MV-4-11 (cell line): ENCODE data around the gene DVL3.
"Not testable (repeated sequence)": the region's sequence is repeated elsewhere in the genome, so short reads cannot be mapped to it uniquely, and the experiment has no call there.

Source experiments
- DNase-seq: peaks from one replicate; lab custom pipeline; 2025; lab: John Stamatoyannopoulos, UW

Gene DVL3

DNA sequence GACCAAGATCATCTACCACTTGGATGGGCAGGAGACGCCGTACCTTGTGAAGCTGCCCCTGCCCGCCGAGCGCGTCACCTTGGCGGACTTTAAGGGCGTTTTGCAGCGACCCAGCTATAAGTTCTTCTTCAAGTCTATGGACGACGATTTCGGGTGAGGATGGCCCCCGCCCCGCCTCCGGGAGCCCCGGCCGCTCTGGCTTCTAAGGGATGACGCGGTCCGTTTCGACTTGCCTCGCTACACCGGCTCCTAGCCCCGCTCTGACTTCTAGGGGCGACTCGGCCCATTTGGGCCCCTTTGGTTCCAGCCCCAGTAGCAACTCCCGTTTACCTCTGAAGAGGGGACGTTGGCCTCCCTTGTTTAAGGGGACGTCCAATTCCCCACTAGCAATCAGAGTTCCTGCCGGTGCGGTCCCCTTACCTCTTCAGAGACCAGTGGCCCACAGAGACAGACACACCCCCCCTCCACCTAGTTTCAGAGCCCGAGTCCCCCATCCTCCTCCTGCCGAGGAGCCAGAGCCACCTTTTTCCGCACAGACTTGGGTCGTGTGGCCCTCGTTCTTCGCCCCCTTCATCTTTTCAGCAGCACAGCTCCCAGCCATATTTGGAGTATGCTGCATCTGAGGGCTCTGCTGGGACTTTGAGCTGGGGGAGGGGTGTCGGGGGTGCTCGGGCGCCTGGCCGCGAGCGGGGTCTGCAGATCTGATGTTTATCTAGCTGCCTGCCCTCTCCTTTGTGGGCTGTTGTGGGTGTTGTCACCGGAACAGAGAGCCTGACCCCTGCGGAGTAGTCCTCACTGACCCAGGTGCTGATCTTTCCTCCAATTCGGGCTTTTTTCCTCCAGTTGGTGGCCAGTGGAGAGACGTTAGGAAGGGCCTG is 706 bp downstream of the DVL3 start:
- no peak for DNase-seq

DNA sequence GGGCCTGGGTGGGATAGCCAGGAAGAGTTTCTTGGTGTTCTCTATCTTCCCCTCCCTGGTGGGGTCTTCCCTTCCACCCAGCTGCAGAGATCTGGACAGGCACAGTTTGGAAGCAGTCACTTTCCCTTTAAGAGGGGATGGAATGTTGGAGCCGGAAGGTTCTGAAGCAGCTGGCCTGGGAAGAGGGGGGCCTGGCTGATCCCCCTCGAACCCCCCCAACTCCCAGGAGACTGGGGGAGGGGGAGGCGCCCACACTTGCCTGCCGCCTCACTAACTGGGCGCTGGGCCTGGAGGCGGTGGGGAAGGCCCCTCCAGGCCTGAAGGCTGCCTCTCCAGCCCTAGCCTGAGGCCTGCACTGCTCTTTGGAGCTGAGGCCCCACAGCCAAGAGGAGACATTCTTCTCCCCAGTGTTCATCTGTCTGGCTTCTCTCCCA is 1.4 kb downstream of the DVL3 start:
- DNase-seq = no peak

DNA sequence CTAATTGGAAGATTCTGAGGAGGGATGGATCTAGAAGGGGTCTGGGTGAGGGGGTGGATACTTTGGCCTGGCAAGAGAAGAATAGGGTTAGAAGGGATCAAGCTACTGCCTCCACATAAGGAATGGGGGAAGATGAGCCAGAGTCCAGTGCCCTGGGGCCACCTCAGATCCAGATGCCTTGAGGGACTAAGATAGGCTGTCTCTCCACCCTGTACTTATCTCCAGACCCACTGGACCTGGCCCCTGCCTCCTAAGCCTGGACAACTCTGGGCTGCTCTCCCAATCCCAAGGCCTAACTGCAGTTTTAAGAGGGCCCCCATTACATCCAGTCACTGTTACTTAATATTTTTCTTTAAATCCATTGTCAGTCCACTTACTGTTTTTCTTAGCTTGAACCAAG is 2.0 kb downstream of the DVL3 start:
- DNase-seq = no peak

DNA sequence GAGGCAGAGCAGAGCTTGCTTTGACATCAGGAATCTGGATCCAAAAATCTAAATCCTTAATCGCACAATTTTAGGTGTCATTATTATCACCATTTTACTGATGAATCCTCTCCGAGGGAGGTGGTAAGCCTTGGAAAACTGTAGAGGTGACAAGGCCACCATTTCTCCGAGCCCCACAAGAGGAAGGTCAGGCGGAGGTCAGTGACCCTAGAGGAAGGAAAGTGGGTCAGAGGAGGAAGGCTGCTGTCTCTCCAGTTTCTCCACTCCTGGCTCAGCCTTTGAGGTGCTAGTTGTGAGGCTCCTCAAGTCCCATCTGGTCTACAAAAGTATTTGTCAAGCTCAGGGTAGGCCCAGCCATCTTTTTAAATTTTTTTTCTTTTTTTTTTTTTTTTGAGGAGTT is 3.2 kb downstream of the DVL3 start:
- DNase-seq = peak; percentile 41

DNA sequence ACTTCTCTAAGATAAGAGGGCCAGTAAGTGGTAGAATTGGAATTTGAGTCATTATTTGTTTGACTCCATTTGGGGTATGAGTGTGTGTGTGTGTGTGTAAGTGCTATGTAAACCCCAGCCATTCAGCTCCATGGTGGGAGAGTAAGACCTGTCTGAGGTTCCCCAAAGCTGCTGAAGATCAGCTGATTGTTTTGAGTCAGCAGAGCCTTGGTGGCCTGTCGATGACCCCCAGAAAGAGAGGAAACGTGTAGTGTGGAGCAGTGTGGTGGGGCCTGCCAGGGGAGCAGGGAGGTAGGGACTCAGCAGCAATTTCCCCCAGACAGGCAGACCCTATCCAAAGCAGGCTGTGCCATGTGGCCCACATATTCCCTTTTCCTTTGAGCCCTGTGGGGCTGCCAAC is 5.3 kb downstream of the DVL3 start:
- DNase-seq = peak; percentile 69

DNA sequence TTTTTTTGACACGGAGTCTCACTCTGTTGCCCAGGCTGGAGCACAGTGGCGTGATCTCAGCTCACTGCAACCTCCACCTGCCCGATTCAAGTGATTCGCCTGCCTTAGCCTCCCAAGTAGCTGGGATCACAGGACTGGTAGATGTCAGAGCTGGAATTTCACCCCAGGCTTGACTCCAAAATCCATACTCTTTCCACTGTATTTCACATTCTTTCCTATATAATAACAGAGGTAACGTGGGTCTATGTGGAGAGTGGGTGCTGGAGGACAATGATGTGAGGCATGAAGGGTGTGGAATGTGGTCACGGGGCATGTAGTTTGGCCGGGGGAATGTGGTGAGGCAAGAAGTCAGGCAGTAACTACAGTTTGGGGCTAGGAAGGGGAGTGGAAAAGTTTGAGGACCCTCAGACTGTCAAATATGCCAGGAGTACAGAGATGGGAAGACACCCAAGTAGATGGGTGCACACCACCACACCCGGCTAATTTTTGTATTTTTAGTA is 7.4 kb downstream of the DVL3 start:
- DNase-seq = not testable (repeated sequence)

DNA sequence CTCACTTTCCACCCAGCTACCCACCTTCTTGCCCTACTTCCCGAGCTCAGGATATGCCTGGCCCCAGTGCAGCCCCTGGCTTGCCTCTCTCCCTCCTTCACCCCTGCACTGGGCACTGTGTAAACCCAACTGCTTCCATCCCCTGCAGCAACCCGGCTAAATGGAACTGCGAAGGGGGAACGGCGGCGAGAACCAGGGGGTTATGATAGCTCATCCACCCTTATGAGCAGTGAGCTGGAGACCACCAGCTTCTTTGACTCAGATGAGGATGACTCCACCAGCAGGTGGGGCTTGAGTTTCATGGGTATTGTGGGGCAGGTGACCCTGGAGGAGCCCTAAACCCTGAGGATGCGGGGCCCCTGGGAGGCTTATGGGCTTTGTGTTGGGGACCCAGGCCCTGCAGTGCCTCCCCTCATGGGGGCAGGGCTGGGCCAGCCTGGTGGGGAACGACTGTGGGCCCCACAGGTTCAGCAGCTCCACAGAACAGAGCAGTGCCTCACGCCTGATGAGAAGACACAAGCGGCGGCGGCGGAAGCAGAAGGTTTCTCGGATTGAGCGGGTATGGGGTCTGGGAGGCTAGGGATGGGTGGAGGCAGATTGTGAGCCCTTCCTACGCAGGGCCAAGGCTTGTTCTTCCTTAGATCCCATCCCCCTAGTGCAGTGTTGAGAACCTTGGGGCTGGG is 9.6 kb downstream of the DVL3 start:
- no peak for DNase-seq

DNA sequence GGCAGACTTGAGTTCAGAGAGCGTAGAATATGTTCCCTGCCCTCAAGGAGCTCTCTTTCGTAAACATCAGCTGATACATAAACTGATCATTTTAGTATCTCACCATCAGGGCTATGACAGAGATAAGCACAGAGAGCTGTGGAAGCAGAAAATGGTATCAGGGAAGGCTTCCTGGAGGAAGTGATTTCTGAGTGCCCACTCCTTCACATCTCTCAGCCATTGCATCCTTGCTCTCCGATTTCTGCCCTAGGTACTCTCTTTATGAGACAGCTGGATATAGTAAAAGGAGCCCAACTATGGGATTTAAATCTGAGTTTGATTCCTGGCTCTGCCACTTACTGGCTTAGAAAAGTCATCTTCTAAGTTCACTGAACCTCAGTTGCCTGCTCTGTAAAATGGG is 10.4 kb downstream of the DVL3 start:
- no peak for DNase-seq

DNA sequence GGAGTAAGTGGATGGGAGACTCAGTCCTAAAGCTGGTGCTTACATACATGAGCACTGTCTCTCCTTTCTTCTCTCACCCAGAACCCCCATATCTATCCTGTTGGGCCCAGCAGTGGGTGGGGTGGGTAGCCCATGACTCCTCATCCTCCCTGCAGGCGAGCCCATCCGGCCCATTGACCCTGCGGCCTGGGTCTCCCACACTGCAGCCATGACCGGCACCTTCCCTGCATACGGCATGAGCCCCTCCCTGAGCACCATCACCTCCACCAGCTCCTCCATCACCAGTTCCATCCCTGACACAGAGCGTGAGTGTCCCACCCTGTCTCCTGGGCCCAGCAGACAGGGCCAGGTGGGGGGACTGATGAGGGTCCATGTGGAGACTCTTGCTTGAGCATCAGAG is 11.5 kb downstream of the DVL3 start:
- no peak for DNase-seq

DNA sequence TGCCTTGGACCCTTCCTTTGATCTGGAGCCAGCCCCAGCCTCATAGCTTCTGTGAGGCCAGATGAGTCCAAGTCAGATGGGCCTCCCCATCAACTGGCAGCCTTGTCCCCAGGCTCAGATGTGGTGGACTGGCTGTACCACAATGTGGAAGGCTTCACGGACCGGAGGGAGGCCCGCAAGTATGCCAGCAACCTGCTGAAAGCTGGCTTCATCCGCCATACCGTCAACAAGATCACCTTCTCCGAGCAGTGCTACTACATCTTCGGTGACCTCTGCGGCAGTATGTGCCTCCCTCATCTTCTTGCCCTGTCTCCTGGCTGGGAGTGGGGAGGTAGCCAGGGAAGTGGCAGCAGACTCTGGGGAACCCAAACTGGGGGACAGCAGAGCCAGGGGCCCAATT is 12.6 kb downstream of the DVL3 start:
- no peak for DNase-seq

DNA sequence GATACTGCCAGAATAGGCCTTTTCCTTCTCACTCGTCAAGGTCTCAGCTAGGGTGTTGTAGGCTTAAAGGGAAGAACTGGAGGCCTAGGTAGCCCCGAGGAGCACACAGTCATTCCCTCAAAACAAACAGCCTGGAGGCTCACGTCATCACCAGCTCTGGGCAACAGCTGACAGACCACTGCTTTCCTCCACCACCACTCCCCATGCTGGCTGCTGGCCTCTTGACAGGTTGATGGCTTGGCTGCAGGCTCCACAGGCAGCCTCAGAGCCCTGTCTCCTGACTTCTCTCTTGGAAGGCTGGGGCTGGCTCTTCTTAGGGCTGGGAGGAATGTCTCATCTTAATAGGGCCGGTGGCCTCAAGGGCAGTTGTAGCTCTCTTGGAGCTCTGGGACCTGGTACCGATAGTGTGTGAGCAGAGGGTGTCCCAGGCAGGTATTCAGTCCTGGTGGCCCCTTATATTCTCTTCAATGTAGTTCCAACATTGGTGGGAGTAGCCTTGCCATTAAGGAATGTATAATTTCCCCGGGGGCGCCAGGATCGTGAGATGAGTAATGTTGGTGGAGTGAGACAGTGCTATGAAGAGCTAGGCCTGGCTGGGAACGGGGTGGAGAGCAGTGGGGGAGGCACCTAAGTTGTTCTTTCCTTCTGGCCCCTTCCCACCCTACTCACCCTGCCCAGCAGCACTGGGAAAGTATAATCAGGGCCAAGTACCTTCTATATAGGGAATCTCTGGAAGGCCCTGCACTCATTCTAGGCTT is 13.4 kb downstream of the DVL3 start:
- DNase-seq = no peak

DNA sequence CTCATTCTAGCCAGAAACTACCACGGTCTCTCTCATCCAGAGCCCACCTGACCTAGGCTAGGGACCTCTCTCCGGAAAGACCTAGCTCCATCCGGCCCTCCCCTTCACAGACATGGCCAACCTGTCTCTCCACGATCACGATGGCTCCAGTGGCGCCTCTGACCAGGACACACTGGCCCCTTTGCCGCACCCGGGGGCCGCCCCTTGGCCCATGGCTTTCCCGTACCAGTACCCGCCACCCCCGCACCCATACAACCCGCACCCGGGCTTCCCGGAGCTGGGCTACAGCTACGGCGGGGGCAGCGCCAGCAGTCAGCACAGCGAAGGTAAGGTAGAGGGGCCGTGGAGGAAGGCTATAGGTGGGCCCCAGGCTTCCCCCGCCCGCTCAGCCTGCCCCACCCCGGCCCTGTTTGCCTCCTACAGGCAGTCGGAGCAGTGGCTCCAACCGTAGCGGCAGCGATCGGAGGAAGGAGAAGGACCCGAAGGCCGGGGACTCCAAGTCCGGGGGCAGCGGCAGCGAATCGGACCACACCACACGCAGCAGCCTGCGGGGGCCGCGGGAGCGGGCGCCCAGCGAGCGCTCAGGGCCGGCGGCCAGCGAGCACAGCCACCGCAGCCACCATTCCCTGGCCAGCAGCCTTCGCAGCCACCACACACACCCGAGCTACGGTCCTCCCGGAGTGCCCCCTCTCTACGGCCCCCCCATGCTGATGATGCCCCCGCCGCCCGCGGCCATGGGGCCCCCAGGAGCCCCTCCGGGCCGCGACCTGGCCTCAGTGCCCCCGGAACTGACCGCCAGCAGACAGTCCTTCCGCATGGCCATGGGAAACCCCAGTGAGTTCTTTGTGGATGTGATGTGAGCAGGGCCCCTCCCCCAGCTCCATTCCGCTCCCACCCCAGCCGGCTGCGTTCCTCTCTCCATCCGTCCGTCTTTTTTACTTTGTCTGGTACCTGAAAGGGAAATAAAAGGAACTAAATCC is 15.0 kb downstream of the DVL3 start:
- no peak for DNase-seq

DNA sequence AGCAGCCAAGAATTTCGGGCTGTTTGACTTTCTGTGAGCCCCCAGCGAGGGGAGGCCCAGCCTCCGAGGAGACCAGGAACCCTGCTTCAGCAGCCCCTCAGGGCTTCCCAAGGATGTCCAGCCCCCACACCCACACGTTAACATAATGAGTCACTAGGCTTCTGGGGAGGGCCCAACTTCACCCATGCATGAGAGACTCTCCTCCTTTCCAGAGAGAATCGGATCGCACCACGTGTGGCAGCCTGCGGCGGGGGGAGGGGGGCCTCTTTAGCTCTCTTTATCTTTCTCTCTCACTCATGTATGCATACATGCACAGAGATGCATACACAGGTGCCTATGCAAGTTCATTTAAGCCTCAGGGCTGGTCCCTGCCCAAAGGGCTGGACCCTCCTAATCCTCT is 16.4 kb downstream of the DVL3 start:
- DNase-seq = no peak

DNA sequence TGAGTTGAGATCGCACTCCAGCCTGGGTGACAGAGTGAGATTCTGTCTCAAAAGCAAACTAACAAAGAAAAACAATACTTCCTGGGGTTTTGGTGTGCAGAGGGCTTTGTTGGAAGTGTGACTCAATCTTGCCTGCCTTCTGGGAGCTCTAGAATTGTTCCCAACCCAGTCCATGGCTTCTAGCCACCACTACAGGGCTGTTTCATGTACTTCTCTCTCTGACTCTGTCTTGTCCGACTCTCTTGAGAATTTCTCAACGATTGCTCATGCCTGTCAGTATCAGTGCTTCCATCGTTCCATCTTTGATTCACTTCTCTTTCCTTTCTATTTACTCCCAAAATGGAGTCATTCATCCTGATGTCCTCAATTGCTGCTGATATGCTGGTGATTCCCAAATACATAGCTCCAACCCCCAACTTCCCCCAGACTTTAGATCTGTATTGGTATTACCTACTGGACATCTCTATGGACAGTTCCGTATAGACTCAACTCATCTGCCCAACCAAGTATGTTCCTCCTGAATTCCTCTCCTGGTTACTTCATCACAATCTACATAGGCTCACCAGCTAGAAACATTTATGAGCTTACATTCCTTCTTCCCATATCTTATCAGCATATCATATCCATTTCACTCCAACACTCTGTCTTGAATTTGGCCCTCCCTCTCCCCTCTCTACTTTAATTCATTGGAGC is 17.6 kb downstream of the DVL3 start:
- DNase-seq = no peak

DNA sequence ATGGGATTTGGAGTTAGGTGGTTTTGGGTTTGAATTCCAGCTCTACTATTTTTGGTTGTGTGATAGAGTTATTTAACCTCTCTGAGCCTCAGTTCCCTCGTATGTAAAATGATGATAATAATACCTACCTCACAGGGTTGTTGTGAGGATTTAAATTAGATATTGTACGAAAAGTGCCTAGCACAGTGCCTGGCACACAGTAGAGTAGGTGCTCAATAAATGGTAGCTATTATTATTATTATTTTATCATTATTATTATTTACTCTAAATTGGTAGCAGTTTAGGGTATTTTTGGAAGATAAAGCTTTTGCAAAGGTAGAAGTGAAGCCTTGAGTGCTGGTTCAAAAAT is 18.2 kb downstream of the DVL3 start:
- DNase-seq = no peak

DNA sequence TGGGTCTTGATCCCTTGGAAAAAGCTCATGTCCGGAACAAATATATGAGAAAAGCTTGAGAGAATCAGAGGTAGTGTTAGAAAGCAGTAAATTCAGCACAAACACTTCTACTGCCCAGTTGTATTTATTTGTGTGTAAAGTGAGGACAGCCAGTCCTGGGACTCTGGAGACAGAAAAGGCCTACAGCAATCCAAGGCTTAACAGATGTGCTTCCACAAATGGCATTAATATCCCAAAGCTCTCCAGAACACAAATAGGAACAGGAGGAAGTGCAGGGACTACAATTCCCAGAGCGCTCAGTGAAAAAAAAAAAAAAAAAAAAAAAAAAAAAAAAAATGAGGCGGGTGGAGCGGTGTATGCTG is 19.1 kb downstream of the DVL3 start:
- DNase-seq = no peak

DNA sequence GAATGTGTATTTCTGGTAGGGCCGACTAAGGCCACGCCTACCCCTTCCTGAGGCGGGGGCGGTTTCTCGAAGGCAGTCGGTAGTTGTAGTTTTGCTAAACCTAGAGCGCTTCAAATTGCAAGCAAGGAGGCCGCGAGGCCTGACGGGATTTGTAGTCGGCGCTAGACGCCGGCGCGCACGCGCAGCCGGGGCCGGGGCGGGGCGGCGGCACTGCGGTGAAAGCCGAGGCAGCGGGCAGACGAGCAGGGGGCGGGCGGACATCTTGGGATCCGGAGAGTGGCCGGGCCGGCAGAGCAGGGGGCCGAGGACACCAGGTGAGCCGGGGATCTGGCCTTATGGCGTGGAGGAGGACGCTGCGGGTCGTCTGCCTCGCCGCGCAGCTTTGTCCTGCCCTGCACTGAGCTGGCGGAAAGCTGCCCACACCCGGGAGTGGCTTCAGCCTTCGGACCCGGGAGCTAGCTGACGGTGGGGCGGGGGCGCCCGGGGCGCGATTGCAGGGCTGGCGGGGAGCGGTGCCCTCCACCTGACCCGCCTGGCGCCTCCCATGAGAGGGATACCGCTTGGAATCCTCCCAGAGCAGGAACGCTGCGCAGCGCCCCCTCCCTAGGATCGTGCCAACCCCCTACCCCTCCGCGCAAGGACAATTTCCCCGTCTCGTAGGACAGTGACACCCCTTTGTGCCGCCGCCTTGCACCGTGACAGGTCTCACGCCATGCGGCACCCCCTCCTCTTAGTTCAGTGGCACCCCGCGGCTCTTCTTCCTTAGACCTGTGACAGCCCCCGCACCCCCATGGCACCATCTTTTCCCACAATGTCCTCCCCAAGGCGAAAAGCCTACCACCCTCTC is 19.7 kb downstream of the DVL3 start, which contains the start of gene AP2M1:
AP2M1 (plus strand) TSS at position 210 of the 847 bp plus-strand sequence. CDS start 2,139 bp downstream, outside the sequence.
- peak; percentile 99 for DNase-seq

DNA sequence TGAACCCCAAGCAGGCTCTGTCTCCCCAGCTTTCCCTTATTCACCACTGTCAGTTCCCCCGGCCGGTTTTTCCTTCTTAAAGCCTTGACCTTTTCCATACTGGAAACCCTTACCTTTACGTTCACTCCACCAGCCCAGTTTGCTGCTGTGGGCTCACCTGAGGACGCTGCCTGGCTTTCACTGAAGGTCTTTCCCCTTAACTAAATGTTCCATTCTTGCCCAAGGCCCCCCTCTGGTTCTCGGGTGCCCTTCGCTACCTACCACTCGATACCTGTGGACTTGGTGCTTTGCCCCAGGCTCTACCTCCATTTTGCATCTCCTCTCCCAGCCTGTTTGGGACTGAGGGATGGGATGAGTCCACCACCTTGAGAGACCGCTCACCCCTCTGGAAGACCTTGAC is 20.3 kb downstream of the DVL3 start:
- DNase-seq = no peak

DNA sequence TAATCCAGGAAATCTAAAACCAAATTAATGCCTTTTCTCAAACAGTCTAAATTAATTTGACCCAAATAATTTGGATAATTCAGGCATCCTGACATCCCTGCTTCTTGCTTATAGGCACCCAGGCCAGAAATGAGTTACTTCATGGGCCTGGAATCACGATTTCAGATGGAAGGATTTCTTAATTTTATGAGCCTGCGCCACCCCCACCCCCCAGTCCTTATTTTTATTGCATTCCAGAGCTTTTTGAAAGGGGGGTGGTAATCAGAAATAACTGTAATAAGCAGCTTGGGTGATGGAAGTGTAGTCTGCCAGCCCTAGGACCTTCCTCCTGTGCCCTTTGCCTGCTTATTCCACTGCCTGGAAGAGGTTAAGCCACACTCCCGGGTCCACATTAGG is 20.8 kb downstream of the DVL3 start:
- DNase-seq = no peak
